Epithelial cell of proximal tubule (primary cell): ENCODE measurements around the gene FYTTD1. TPM values are rescaled to one million over a fixed set of nuclear protein-coding genes. Genes with fewer than 3 reads are reported as not detected.
A peak's percentile ranks its signal among the peaks of the same experiment; 100 is the strongest.

ENCODE experiments used
- DNase-seq: peaks from one replicate; pipeline ENCODE4 v3.0.0-alpha.2; 2011; ENCODE audit warnings: low read depth
- H3K4me3 ChIP-seq: 2 replicates; pipeline ENCODE4 v1.5.1; 2011; ENCODE audit warnings: low read depth, mild to moderate bottlenecking, low read length
- total RNA-seq: library from RNA; depleted of rRNA; stranded (reverse); fragments of >200 nt; gene quantifications from 2 replicates; pipeline ENCODE4 v1.2.3, GENCODE V29; 2015
- TF ChIP-seq, protein P1 (sequence below): conservative IDR thresholded peaks from 2 replicates; pipeline ENCODE4 v1.5.1; 2012; ENCODE audit warnings: low read depth, mild to moderate bottlenecking, low read length

FYTTD1 gene
- total RNA-seq, 1 donor from 2014 or later: 21.0 TPM

DNA sequence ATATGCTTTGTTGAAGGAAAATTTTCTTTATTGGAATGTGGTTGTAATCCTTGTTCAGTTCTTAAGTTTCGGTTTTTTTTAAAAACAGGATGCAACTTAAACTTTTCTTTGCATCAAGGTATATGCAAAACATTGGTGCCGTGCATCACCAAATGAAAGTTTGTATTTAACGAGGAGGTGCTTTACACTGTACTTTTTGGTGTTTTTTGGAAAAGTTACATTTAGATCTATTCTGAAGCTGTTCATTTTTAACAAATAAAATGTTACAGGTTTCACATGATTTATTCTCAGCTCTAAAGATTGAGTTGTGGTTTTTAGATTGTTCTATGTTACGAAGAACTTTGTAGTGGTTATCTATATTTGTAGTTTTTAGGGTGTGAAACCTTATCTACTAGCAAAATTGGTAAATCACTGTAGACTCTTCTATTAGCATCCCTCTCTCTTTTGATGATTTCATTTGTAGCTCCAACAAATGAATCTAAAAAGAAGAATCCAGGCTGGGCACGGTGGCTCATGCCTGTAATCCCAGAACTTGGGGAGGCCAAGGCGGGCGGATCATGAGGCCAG is 34.4 kb downstream of the FYTTD1 start:
- H3K4me3 ChIP-seq: no peak overlapping the region

DNA sequence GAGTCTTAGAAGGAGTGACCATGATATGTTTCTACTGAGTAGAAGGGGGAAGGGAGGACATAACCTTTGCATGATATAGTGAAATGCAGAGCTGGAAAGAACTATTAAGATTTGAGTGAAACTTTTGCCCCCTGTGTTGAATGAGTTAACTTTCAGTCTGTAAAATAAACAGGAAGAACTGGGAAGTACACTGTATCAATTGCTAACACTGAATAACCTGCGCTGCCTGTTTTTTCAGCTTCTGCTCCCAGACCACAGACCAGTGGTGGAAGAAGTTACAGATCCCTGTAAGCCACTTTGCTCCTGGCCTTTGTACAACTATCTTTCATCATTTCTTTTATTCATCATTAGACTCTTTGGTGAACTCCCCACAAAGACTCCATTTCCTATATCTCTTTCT is 37.7 kb downstream of the FYTTD1 start:
- no peak for DNase-seq
- TF ChIP-seq, protein P1, sequence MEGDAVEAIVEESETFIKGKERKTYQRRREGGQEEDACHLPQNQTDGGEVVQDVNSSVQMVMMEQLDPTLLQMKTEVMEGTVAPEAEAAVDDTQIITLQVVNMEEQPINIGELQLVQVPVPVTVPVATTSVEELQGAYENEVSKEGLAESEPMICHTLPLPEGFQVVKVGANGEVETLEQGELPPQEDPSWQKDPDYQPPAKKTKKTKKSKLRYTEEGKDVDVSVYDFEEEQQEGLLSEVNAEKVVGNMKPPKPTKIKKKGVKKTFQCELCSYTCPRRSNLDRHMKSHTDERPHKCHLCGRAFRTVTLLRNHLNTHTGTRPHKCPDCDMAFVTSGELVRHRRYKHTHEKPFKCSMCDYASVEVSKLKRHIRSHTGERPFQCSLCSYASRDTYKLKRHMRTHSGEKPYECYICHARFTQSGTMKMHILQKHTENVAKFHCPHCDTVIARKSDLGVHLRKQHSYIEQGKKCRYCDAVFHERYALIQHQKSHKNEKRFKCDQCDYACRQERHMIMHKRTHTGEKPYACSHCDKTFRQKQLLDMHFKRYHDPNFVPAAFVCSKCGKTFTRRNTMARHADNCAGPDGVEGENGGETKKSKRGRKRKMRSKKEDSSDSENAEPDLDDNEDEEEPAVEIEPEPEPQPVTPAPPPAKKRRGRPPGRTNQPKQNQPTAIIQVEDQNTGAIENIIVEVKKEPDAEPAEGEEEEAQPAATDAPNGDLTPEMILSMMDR: no peak
- no peak overlapping the region for H3K4me3 ChIP-seq

More for the DNA sequence above, 34.4 kb downstream of the FYTTD1 start:
- TF ChIP-seq, protein P1: no peak
- no peak for DNase-seq

DNA sequence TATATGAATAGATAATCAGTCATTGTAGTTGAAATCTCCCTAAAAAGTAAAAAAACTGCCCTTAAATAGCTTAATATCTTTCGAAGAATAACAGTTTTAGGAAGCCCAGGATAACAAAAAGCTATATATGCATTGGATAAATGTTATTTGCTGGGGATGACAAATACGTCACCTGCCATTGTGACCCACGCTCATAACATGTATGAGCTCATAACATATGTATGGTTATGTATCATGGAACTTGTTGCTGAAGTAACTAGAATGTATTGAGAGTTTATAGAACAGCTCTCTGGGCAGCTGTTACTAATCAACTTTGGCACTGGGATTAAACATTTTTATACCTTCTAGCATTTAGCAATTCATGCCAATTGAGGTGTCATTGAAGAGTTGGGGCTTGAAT is 39.6 kb downstream of the FYTTD1 start:
- DNase-seq: no peak
- no peak overlapping the region for H3K4me3 ChIP-seq

GRCh38 chr3:197790033-197790432 is 40.4 kb downstream of the FYTTD1 start:
- TF ChIP-seq, protein P1: no peak
- no peak overlapping the region for H3K4me3 ChIP-seq

More for the DNA sequence above, 39.6 kb downstream of the FYTTD1 start:
- TF ChIP-seq, protein P1: no peak

DNA sequence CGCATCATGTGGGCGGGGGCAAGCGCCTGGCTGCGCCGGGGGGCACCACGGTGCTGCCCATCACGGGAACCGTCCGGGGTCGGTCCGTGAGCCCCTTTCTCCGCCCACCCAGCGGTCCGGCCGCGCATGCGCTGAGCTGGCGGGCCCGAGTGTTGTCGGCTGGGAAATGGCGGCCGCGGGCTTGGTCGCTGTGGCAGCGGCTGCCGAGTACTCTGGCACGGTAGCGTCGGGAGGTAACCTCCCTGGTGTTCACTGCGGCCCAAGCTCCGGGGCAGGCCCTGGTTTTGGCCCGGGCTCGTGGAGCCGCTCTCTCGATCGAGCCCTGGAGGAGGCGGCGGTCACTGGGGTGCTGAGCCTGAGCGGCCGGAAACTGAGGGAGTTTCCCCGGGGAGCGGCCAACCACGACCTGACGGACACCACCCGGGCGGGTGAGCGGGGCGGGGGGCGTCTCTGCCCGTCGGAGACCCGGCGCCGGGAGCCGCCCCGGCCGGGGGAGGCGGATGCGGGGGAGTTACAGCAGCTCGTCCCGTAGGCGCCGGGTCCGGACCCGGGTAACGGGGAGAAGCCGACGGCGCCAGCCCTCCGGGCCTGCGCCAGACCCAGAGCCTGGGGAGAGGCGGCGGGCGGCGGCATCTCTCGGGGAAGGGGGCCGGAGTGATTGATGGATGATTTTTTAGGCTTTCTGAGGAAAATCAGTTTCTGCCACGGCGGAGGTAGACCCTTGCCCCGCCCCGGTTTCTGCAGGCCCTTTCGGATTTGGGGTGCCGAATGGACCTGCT is 41.6 kb downstream of the FYTTD1 start, which contains the start of gene LRCH3:
LRCH3 (plus strand) TSS at position 142 of the 779 bp plus-strand sequence; CDS start at position 167, 25 bp downstream.
- H3K4me3 ChIP-seq: peak within 1 kb of the TSS; percentile 87
- DNase-seq: no peak
- TF ChIP-seq, protein P1: no peak

More at GRCh38 chr3:197790033-197790432, 40.4 kb downstream of the FYTTD1 start:
- DNase-seq: no peak

DNA sequence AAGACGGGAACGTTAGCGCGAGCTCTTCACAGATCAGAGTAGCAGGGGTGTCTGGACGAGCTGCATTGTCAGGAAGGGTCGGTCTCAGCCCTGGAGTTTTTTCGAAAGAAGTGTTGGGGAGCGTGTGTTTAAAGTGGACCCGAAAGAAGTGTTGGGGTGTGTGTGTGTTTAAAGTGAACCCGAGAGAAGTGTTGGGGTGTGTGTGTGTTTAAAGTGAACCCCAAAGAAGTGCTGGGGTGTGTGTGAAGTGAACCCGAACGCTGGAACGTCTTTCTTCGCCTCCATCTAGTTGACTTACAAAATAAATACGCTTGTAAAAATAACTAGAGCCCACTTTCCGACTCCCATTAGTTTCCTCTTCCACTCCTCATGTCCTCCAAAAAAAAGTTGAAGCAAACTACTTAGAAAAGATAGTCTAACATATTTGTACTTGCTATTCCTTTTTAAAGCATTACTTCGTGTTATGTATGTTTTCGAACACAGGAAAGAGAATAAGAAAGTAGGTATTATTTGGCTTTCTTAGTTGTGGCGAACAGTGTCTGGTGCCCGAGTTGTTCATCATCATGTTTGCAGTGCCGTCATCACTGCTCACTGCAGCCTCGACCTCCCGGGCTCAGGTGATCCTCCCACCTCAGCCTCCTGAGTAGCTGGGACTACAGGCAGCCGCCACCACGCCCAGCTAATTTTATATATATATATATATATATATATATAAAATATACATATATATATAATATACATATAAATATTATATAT is 42.4 kb downstream of the FYTTD1 start:
- peak overlapping the region; percentile 87 for H3K4me3 ChIP-seq
- TF ChIP-seq, protein P1: no peak
- DNase-seq: no peak
